Hematopoietic multipotent progenitor cell treated with erythropoietin and hydrocortisone succinate and interleukin-3 and kit ligand, for 6 days (in vitro differentiated cells): ENCODE data around the gene PALM3.
A peak's percentile ranks its signal among the peaks of the same experiment; 100 is the strongest.

Experiments
- DNase-seq: peaks from one replicate; pipeline ENCODE4 v3.0.0-alpha.2; 2015

PALM3 gene

DNA sequence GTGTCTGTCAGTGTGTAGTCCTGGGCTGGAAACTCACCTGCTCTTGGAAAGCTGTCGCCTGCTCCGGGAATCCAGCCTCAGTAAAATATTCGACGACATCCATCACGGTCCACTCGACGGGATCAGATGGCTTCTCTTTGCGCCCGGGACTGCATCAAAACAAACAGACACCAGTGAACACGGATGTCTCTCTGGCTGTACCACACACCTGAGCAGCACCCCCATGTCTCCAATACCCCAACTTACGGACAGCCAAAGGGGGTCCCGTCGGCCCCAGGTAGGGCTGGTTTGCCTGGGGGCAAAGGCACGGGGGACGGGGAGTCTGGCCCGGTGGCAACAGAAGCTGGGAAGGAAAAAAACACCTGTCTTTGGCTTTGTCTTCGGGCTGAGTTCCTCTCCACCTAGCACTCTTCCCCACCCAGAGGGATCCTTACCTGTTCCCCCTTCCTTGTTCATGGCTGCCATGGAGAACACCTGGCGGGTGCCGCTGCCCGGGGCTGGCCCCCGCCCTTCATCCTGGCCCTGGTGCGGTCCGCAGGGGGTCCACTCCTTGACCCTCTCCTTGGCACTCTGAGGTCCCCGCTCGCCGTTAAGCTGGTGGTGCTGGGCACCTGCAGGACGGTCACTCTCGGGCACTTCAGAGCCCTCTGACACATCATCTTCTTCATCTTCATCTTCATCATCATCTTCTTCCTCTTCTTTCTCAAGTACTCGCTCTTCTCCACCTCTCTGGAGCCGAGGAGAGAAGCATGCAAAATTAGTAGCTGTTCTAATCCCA lies 26.9 kb upstream of the PALM3 start:
- no peak for DNase-seq

DNA sequence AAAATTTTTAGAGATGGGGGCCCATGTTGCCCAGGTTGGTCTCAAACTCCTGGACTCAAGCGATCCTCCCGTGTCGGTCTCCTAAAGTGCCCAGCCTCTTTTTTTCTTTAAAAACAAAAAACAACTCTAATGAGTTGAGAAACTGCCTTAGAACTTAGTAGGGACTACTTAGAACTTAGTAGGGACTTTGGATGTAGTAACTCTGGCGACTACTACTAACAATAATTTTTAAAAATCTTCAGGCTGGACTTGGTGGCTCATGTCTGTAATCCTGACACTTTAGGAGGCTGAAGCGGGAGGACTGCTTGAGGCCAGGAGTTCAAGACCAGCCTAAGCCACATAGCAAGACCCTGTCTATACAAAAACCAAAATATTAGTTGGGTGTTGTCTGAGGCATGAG lies 24.2 kb upstream of the PALM3 start:
- DNase-seq: no peak

DNA sequence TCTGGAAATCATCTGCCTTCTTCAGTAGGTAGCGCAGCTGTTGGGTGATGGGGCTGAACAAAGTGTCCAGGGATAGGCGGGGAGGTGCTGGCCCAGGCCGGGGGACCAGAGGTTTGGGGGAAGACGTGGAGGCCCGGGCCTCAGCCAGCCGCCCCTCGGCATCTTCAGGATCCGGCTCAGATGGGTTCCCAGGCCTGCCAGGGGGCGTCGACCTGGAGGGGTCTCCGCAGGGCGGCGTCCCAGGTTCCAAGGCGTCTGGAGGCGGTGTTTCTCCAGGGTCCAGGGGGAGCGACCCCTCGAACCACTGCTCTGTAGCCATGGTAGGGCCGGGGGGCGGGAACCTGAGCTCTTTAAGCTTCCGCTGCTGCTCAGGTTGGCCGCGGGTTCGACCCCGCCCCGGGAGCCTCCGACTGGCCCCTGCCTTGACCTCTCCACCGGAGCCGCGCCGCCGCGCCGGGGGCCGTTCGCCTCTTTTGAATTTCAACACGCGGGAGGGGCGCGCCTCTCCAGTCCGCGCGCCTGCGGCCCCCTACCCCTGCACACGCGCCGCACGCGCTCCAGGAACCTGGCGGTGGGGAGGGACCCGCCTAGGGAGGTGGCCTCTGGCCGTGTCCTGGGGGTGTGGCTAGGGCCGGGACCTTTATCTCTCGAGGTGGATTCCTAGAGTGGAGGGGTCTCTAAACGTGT lies 23.6 kb upstream of the PALM3 start, which contains the start of gene C19orf67:
TSS of gene C19orf67 (minus strand) at position 475 of the 687 bp plus-strand sequence. CDS start at position 319, 156 bp downstream.
- DNase-seq: no peak

DNA sequence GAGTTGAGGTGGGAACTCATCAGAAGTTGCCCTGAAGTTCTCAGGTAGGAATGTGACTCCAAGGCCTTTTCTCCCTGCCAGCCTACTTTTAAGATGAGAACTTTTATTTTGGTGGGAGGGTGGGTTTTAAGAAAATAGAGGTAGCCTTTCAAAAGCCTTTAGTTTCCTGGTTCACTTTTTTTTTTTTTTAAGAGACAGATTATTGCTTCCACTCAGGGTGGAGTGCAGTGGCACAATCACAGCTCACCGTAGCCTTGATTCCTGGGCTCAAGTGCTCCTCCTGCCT lies 20.7 kb upstream of the PALM3 start:
- no peak for DNase-seq

DNA sequence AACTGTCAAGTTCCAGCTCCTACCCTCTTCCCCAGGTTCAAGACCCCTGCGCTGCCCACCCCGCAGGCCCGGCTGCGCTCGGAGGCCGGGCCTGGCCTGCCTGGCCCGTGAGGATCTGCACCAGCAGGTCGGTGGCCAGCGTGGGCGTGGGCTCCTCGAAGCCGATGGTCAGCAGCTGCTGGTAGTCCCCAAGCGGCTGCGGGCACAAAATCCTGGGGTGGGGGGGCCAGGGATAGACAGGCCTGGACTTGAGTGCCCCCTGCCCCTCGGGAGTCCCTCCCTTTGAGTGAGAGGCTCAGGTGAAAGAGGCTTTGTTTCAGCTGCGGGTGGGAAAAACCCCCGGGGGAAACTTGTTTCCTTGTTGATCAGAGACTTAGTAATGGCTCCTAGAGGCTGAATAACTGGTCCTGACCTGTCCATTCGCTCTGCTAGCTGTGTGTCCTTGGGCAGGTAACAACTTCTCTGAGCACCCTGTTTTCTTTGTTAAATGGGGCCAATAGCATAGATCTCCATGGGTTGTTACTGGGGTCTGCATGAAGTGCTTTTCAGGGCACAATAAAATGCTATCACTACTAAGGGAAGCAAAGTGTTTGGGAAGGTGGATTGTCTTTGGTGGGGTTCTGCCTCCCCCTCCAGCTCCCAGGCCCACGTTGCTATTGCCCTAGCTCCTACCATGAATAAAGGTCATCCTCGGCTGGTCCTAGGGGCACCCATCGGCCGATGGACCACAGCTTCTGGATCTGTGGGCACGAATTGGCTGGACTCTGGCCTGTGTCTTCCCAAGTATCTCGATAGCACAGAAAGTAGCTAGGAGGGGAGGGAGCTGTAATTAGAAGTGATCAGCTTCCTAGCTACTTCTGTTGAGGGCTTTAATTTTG lies 20.2 kb upstream of the PALM3 start:
- no peak for DNase-seq

DNA sequence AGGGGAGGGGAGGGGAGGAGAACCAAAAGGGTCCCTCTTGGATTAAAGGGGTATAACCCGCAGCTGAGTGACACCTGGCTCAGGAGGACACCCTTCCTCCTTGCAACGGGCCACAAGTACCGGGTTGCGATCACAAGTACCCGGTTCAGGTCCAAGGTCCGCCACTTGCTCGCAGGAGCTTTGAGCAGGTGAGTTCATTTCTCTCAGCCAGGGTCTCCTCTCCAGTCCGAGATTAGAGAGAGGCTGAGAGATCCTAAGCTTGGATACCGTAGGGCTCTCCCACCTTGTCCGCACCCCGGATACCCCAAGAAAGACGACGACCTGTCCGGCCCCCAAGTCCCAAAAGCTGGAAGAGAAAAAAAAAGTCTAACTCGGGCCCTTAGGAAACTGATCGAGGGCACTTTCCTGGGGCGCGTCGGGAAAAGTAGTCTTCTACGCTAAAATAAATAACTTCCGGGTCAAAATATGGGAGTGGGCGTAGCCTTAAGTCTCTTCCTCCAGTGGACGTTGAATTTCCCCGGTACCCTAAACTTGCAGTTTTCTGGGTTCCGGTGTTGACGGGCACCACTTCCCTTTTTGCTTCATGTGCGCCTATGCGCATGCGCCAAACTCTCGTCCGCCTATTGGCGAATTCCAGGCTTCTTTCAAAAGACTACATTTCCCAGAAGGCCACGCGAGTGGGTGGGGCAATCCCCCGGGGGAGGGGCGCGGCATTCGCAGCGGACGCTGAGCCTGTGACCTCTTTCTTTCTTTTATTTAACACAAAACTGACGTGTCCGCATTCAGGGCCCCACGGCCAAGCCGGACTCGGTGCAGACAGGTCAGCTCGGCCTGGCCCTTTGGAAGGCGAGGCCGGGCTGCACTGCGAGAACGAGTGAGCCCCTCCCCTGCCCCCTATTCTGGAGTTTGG lies 19.3 kb upstream of the PALM3 start:
- peak; percentile 100 for DNase-seq

DNA sequence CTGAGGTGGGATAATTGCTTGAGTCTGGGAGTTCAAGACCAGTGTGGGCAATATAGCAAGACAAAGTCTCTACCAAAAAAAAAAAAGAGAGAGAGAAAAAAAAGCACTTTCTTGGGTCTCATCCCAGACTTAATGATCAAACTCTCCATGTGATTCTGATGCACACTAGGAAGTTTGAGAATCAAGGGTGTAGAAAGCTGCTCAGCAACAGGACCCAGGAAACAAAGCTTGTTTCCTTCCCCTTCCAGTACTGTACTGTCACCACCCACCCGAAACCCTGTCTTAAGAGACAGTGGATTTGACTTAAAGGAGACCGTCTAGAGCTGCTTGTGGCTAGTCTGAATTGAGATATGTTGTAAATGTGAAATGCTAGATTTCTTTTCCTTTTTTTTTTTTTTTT lies 16.5 kb upstream of the PALM3 start:
- DNase-seq: no peak

DNA sequence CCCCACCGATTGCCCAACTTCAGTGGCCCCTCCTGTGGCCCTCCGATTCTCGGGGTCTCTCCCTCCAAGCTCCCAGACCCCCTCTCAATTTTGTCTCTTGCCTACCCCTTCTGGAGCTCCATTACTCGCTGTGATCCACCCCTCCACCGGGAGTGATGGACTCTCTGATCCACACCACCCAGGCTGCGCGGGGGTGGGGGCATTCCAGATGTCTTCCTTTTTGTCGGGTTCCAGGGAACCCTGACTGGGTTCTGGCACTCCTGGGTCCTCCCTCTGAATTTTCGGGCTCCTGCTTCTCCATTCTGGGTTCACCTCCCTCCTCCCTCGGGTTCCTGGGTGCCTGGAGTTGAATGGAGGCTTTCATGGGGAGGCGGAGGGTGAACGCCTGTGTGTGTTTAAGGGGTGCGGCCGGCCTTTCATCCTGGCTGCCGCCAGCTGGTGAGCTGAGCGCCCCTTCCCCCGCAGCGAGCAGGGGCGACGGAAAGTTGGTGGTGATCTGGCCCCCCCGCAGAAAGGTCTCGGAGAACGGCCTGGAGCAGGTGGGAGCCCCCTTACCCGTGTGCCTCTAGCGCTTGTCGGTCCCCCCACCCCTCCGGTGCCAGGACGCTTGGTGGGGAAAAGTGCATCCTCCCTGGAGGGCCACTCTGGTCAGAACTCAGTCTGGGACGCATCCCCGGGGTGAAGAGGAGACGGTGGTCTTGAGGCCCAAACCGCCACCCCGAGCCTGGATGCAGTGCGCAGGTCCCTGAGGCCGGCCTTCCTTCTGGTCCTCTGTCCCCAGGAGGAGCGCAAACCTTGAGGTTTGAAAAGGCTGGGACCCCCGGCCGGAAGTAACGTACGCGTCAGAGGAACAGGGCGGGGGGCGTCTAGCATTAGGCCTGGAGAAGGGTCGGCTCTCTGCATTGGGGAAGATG lies 12.3 kb upstream of the PALM3 start:
- DNase-seq: peak; percentile 56

DNA sequence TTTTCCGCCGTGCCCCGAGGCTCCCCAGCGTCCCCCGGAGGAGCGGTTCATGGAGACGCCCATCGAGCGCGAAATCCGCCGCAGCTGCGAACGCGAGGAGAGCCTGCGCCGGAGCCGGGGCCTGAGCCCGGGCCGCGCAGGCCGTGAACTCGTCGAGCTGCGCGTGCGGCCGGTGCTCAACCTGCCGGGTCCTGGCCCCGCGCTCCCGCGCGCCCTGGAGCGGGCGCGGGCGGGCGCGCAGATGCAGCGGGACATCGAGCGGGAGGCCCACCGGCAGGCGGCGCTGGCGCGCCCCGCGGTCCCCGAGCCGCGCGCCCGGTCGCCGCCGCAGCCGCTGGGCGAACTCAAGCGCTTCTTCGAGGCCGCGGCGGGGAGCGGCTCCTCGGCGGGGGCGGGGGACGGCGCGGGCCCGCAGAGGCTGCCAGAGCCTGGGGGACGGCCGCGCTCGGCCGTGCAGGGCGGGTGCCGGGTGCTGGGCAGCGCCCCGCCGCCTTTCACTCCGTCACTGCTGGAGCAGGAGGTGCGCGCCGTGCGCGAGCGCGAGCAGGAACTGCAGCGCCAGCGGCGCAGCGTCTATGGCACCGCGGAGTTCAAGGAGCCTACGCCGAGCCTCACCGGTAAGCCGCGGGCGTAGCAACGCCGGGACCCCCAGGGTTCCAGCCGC lies 11.5 kb upstream of the PALM3 start:
- peak; percentile 85 for DNase-seq

DNA sequence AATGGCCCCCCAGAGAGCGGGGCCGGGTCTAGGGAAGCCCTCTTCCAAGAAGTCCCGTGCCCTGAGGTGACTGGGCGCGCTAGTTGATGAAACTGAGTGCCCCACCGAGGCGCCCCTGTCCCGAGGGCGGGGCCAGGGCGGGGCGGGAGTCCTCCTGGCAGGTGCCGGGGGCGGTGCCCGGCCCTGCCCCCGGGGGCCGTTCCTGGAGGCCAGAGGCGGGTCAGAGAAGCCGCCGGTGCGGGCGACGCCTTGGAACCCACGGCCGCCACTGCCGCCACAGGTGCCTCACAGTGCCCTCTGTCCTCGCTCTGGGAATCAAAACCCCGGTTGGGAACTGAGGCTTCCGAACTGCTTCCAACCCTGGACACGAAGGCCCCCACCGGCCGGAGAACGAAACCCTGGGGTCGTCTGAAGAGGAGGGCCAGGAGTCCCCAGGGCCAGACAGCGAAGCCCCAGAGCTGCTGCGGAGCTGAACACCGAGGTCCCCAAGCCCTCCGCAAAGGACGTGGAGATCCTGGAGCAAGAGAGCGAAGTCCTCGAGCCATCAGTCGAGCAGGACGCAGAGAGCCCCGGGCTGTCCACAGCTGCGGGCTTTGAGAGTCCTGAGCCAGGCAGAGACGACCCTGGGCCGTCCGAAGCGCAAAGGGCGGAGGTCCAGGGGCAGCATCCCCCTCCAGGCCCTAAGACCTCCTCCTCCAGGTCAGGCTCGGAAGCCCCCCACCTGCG lies 10.8 kb upstream of the PALM3 start, which contains the start of gene MISP3:
TSS of gene MISP3 (plus strand) at position 252 of the 726 bp plus-strand sequence. CDS start 524 bp downstream, outside the sequence.
- DNase-seq: peak; percentile 58

DNA sequence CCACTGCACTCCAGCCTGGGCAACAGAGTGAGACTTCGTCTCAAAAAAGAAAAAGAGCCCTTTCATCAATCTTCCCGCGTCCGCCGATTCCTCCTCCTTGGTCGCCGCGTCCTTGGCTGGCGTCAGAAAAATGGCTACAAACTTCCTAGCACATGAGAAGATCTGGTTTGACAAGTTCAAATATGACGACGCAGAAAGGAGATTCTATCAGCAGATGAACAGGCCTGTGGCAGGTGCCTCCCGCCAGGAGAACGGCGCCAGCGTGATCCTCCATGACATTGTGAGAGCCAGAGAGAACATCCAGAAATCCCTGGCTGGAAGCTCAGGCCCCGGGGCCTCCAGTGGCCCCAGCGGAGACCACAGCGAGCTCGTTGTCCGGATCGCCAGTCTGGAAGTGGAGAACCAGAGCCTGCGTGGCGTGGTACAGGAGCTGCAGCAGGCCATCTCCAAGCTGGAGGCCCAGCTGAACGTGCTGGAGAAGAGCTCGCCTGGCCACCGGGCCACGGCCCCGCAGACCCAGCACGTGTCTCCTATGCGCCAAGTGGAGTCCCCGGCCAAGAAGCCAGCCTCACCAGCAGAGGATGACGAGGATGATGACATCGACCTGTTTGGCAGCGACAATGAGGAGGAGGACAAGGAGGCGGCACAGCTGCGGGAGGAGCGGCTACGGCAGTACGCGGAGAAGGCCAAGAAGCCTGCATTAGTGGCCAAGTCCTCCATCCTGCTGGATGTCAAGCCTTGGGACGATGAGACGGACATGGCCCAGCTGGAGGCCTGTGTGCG lies 8.6 kb upstream of the PALM3 start:
- no peak for DNase-seq

DNA sequence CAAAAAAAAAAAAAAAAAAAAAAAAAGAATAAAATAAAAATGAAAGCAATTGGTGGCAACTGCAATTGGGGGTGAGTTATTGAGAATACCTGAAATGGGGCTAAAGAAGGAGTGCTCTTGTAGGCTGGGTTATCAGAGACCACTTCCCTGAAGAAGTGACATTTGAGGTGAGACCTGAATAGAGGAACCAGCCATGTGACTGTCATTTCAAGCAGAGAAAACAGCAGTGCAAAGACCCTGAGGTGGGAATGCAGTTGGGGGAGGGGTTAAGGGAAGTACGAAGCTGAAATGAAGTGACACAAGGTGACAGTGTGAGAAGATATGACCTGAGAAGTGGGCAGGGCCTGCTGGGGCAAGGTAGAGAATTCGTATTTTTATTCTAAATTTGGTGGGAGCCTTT lies 4.3 kb upstream of the PALM3 start:
- no peak for DNase-seq

DNA sequence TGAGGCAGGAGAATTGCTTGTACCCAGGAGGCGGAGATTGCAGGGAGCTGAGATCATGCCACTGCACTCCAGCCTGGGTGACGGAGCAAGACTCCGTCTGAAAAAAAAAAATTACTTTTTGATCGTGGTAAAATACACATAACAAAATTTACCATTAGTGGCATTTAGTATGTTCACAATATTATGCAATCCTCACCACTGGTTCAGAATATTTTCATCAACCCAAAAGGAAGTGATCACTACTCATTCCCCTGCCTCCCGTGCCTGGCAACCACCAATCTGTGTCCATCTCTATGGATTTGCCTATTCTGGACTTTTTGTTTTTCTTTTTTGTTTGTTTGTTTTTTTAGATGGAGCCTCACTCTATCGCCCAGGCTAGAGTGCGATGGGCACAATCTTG lies 1.2 kb upstream of the PALM3 start:
- no peak for DNase-seq

DNA sequence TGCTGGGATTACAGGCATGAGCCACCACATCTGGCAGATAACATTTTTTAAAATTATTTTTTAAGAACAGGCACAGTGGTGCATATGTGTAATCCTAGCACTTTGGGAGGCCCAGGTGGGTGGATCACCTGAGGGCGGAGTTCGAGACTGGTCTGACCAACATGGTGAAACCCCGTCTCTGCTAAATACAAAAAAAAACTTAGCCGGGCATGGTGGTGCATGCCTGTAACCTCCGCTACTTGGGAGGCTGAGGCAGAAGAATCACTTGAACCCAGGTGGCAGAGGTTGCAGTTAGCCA lies 631 bp upstream of the PALM3 start:
- no peak for DNase-seq

DNA sequence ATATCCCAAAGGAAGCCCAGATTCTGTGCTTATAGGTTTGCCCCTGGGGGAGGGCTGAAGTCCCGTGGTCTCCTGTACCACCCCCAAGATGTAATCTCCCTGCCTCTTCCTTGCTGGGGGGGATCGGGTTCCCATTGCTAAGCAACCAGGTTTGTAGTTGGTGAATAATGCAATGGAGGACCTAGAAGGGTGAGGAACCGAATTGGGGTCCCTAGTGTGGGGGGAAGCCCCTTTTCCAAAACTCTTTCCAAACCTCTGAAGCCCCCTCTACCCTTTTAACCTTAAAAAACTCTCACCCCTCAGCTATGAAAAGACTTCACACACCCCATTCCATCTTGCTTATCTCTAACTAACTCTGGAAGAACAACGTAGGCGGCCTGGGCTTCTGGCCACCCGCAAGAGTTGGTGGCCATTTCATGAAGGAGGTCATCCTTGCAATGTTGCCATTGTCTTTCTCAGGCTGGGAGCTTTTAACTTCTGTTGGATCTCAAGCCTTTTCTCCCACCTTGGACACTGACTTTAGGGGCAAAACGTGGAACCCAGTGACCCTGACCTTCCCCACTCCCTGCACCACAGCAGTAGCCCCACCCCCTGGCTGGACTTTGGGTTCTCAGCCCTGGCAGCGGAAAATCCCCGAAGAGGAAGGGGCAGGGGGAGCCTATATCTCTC lies 661 bp downstream of the PALM3 start:
- no peak for DNase-seq

DNA sequence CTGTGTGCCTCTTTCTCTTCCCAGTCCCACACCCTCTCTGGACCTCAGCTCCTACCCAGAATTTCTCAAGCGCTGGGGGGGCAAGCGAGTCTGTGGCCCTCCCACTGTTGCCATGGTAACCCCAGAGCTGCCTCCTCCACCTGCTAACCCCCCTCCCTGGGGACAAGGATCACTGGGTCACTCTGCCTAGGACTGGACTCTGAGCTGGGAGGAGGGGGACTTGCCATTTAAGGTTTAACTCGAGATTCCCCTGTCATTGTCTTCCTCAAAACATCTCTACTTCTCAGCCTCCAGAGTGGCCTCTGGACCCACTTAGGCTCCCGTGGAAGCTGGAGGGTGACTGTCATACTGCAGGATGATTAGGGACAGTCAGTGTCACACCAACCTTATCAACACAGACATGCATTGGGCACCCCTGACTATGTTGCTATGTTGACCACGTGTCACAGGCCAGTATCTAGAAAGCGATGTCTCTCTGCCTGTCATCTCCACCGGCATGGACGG lies 2.2 kb downstream of the PALM3 start:
- DNase-seq: peak; percentile 61

DNA sequence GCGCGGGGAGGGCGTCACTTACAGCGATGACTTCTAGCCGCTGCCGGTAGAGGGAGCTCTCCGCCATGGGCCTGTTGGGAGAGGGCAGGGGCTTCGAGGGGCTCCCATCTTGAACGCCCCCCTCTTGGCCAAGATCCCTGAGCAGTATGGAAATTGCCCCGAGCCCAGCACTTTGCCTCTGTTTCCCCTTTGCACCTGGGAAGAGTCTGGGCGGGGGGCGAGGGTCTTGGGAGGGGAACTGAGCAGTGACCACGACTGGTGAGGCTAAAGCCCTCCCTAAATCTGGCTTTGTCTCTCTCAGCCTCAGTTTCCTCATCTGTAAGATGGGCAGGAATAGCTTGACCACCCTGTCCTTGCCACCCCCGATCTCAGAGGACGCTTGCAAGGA lies 2.8 kb downstream of the PALM3 start:
- peak; percentile 58 for DNase-seq
